ENCODE measurements around the gene DGKB. TPM values are rescaled to one million over a fixed set of nuclear protein-coding genes. Genes with fewer than 3 reads are reported as not detected.

Gene DGKB
- total RNA-seq, 2 donors from 2014 or later, result 0.52 TPM; not detected in 1

GRCh38 chr7:14380881-14381280 is 521.7 kb downstream of the DGKB start:
- no peaks in the 10 kb centered on the region for H3K36me3 ChIP-seq (replicated peaks in 1 of 2; ENCODE audit: insufficient read depth in 1 of 2, low read depth in 2 of 2)
- H3K9me3 ChIP-seq, result no peaks in the 10 kb centered on the region
- DNase-seq (no peak), ATAC-seq (no peak)
- 77 to 89% methylated on average over 3 of the region's 3 CpGs for WGBS, 2 donors
- H3K4me3 ChIP-seq, result no peak overlapping the region
- intact Hi-C loops (cut with DNase I), result no loop called here
- no peak overlapping the region for H3K27ac ChIP-seq
- TF ChIP-seq POLR2A (IDR thresholded peaks at IDR 0.05) (no peak), CTCF (IDR thresholded peaks at IDR 0.05) (no peak)
- no peaks in the 10 kb centered on the region for H3K27me3 ChIP-seq
- peaks cover 6% of the 10 kb centered on the region for H3K4me1 ChIP-seq

- TF ChIP-seq POLR2A (IDR thresholded peaks at IDR 0.05) (no peak), CTCF (IDR thresholded peaks at IDR 0.05) (no peak)
- 75 to 79% methylated on average over 4 of the region's 4 CpGs for WGBS, 2 donors
- Histone ChIP-seq H3K4me1 (peaks cover 6% of the 10 kb centered on the region), H3K27ac (no peak overlapping the region), H3K9me3 (no peaks in the 10 kb centered on the region), H3K4me3 (no peak overlapping the region), H3K36me3 (replicated peaks in 1 of 2; ENCODE audit: insufficient read depth in 1 of 2, low read depth in 2 of 2) (no peaks in the 10 kb centered on the region), H3K27me3 (no peaks in the 10 kb centered on the region)
- ATAC-seq (no peak), DNase-seq (no peak)
- intact Hi-C loops (cut with DNase I), result no loop called here
Measured at GRCh38 chr7:14377646-14378266, 524.8 kb downstream of the DGKB start.

- DNase-seq (no peak), ATAC-seq (no peak)
- Histone ChIP-seq H3K27ac (no peak overlapping the region), H3K4me1 (peaks cover 2% of the 10 kb centered on the region), H3K4me3 (no peak overlapping the region), H3K9me3 (no peaks in the 10 kb centered on the region), H3K27me3 (no peaks in the 10 kb centered on the region), H3K36me3 (replicated peaks in 1 of 2; ENCODE audit: insufficient read depth in 1 of 2, low read depth in 2 of 2) (no peaks in the 10 kb centered on the region)
- 33 to 59% methylated on average over 2 of the region's 2 CpGs for WGBS, 2 donors
- intact Hi-C loops (cut with DNase I), result no loop called here
- no peak for TF ChIP-seq POLR2A (IDR thresholded peaks at IDR 0.05)
- no peak for TF ChIP-seq CTCF (IDR thresholded peaks at IDR 0.05)
Measured at GRCh38 chr7:14376711-14377110, 525.8 kb downstream of the DGKB start.

GRCh38 chr7:14375998-14376397 is 526.6 kb downstream of the DGKB start:
- Histone ChIP-seq H3K4me3 (no peak overlapping the region), H3K4me1 (no peaks in the 10 kb centered on the region), H3K9me3 (no peaks in the 10 kb centered on the region), H3K27me3 (no peaks in the 10 kb centered on the region), H3K36me3 (replicated peaks in 1 of 2; ENCODE audit: insufficient read depth in 1 of 2, low read depth in 2 of 2) (no peaks in the 10 kb centered on the region), H3K27ac (no peak overlapping the region)
- WGBS, 2 donors, result 77 to 85% methylated on average over 2 of the region's 2 CpGs
- intact Hi-C loops (cut with DNase I), result no loop called here
- DNase-seq, result no peak
- ATAC-seq, result no peak
- TF ChIP-seq POLR2A (IDR thresholded peaks at IDR 0.05) (no peak), CTCF (IDR thresholded peaks at IDR 0.05) (no peak)

GRCh38 chr7:14374336-14374735 is 528.2 kb downstream of the DGKB start:
- no peaks in the 10 kb centered on the region for H3K36me3 ChIP-seq (replicated peaks in 1 of 2; ENCODE audit: insufficient read depth in 1 of 2, low read depth in 2 of 2)
- no peak overlapping the region for H3K4me3 ChIP-seq
- 93 to 94% methylated on average over 4 of the region's 4 CpGs for WGBS, 2 donors
- H3K27me3 ChIP-seq, result no peaks in the 10 kb centered on the region
- ATAC-seq, result no peak
- intact Hi-C loops (cut with DNase I), result no loop called here
- TF ChIP-seq CTCF (IDR thresholded peaks at IDR 0.05) (no peak), POLR2A (IDR thresholded peaks at IDR 0.05) (no peak)
- H3K27ac ChIP-seq, result no peak overlapping the region
- no peaks in the 10 kb centered on the region for H3K9me3 ChIP-seq
- DNase-seq, result no peak
- no peaks in the 10 kb centered on the region for H3K4me1 ChIP-seq

Data from body of pancreas (tissue), 4 donors.